ENCODE data around the gene CDR2. TPM values are rescaled to one million over a fixed set of nuclear protein-coding genes. Genes with fewer than 3 reads are reported as not detected.

CDR2 gene
- total and polyA plus RNA-seq, 9 of the 15 experiments (the other 6 are each of a cell fraction or from before 2014, with no cell fraction given) = 4.6 to 30.3 (median 19.9) TPM

DNA sequence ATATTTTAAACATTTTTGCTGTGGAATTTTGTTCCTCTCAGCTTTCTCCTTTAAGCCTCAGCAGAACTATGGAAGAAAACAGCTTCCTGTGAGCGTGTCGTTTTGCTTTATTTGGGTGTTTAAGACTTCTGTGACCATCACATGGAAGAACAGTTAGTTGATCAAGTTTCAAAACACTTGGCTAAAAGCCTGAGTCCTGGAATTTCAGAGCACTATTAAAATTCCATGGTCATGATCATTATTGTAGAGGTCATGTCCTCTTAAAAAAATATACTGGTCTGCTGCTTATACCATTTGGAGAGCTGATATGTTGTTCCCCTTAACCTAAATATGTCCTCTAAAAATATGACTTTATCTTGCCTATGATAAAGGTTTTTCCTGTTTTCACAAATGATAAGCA is 12.6 kb upstream of the CDR2 start (continued):
- TF ChIP-seq SP2 (IDR thresholded peaks at IDR 0.05; ENCODE audit: extremely low read depth, low read depth, low read length, poor library complexity, severe bottlenecking) = no peak
- no peak for TF ChIP-seq ZNF583 (CRISPR knock-in tag; IDR thresholded peaks at IDR 0.05)
- TF ChIP-seq ZNF431 (CRISPR knock-in tag; IDR thresholded peaks at IDR 0.05) = no peak
- no peak for TF ChIP-seq HNRNPH1 (optimal IDR thresholded peaks at IDR 0.05; ENCODE audit: low read depth, low read length)
- TF ChIP-seq SRSF7 (optimal IDR thresholded peaks at IDR 0.05; ENCODE audit: low read depth, low read length) = no peak
- TF ChIP-seq ZFP36 (IDR thresholded peaks at IDR 0.05; ENCODE audit: low read depth, low read length, partially characterized antibody) = no peak
- no peak for TF ChIP-seq TAF9B (IDR thresholded peaks at IDR 0.05; ENCODE audit: partially characterized antibody)
- no peak for TF ChIP-seq KAT7 (CRISPR knock-in tag; IDR thresholded peaks at IDR 0.05; ENCODE audit: borderline replicate concordance)
- TF ChIP-seq SOX6 (IDR thresholded peaks at IDR 0.05) = no peak
- no peak for TF ChIP-seq MGA (IDR thresholded peaks at IDR 0.05)
- TF ChIP-seq SP1 (CRISPR knock-in tag; IDR thresholded peaks at IDR 0.05) = no peak
- no peak for TF ChIP-seq FOXK1 (CRISPR knock-in tag; IDR thresholded peaks at IDR 0.05; ENCODE audit: borderline replicate concordance)
